Measurements from ENCODE around the gene GDAP2. TPM values are rescaled to one million over a fixed set of nuclear protein-coding genes. Genes with fewer than 3 reads are reported as not detected.

The GDAP2 gene
- total RNA-seq, 2 donors from 2014 or later, result 15.8 to 20.8 TPM

- Histone ChIP-seq H3K27me3 (no peaks in the 10 kb centered on the region), H3K36me3 (replicated peaks in 1 of 2; ENCODE audit: insufficient read depth in 1 of 2, low read depth in 2 of 2) (peaks cover 0 to 3% of the 10 kb centered on the region in 2 donors), H3K4me3 (no peak overlapping the region), H3K27ac (no peak overlapping the region), H3K4me1 (peaks cover 37% of the 10 kb centered on the region), H3K9me3 (no peaks in the 10 kb centered on the region)
- ATAC-seq (no peak), DNase-seq (no peak)
- TF ChIP-seq POLR2A (IDR thresholded peaks at IDR 0.05), result no peak
- no peak for TF ChIP-seq CTCF (IDR thresholded peaks at IDR 0.05)
- 58 to 61% methylated on average over 2 of the region's 2 CpGs for WGBS, 2 donors
- intact Hi-C loops (cut with DNase I), result no loop called here
Measured at GRCh38 chr1:117886101-117886795, 43.2 kb downstream of the GDAP2 start.

GRCh38 chr1:117883616-117884015, 45.8 kb downstream of the GDAP2 start:
- Histone ChIP-seq H3K36me3 (replicated peaks in 1 of 2; ENCODE audit: insufficient read depth in 1 of 2, low read depth in 2 of 2) (peaks cover 0 to 3% of the 10 kb centered on the region in 2 donors), H3K27ac (no peak overlapping the region), H3K4me3 (no peak overlapping the region), H3K9me3 (no peaks in the 10 kb centered on the region), H3K27me3 (no peaks in the 10 kb centered on the region), H3K4me1 (peaks cover 20% of the 10 kb centered on the region)
- WGBS, 2 donors, result 97 to 98% methylated on average over 1 of the region's 1 CpG
- intact Hi-C loops (cut with DNase I), result no loop called here
- no peak for ATAC-seq
- DNase-seq, result no peak
- TF ChIP-seq POLR2A (IDR thresholded peaks at IDR 0.05) (no peak), CTCF (IDR thresholded peaks at IDR 0.05) (no peak)

GRCh38 chr1:117879284-117879683, 50.1 kb downstream of the GDAP2 start:
- Histone ChIP-seq H3K36me3 (replicated peaks in 1 of 2; ENCODE audit: insufficient read depth in 1 of 2, low read depth in 2 of 2) (peaks cover 0 to 3% of the 10 kb centered on the region in 2 donors), H3K4me1 (peaks cover 21% of the 10 kb centered on the region), H3K27me3 (no peaks in the 10 kb centered on the region), H3K4me3 (no peak overlapping the region), H3K9me3 (no peaks in the 10 kb centered on the region), H3K27ac (no peak overlapping the region)
- no peak for ATAC-seq
- intact Hi-C loops (cut with DNase I), result no loop called here
- DNase-seq, result no peak
- no peak for TF ChIP-seq POLR2A (IDR thresholded peaks at IDR 0.05)
- TF ChIP-seq CTCF (IDR thresholded peaks at IDR 0.05), result no peak
- 100% methylated on average over 1 of the region's 1 CpG for WGBS, 2 donors

GRCh38 chr1:117877823-117878222, 51.6 kb downstream of the GDAP2 start:
- WGBS, 2 donors, result 54 to 87% methylated on average over 1 of the region's 1 CpG
- Histone ChIP-seq H3K4me3 (no peak overlapping the region), H3K36me3 (replicated peaks in 1 of 2; ENCODE audit: insufficient read depth in 1 of 2, low read depth in 2 of 2) (peaks cover 0 to 3% of the 10 kb centered on the region in 2 donors), H3K27me3 (no peaks in the 10 kb centered on the region), H3K9me3 (no peaks in the 10 kb centered on the region), H3K4me1 (peaks cover 21% of the 10 kb centered on the region), H3K27ac (no peak overlapping the region)
- TF ChIP-seq CTCF (IDR thresholded peaks at IDR 0.05) (no peak), POLR2A (IDR thresholded peaks at IDR 0.05) (no peak)
- DNase-seq (no peak), ATAC-seq (no peak)
- intact Hi-C loops (cut with DNase I), result no loop called here

GRCh38 chr1:117871013-117871412, 58.4 kb downstream of the GDAP2 start:
- Histone ChIP-seq H3K4me3 (no peak overlapping the region), H3K27me3 (no peaks in the 10 kb centered on the region), H3K36me3 (replicated peaks in 1 of 2; ENCODE audit: insufficient read depth in 1 of 2, low read depth in 2 of 2) (peaks cover 2 to 16% of the 10 kb centered on the region in 2 donors), H3K27ac (no peak overlapping the region), H3K4me1 (peaks cover 6% of the 10 kb centered on the region), H3K9me3 (no peaks in the 10 kb centered on the region)
- intact Hi-C loops (cut with DNase I), result no loop called here
- ATAC-seq (no peak), DNase-seq (no peak)
- no peak for TF ChIP-seq CTCF (IDR thresholded peaks at IDR 0.05)
- TF ChIP-seq POLR2A (IDR thresholded peaks at IDR 0.05), result no peak

Measured in body of pancreas (tissue), 4 donors.